ENCODE data around the gene FAM124B.

The FAM124B gene

DNA sequence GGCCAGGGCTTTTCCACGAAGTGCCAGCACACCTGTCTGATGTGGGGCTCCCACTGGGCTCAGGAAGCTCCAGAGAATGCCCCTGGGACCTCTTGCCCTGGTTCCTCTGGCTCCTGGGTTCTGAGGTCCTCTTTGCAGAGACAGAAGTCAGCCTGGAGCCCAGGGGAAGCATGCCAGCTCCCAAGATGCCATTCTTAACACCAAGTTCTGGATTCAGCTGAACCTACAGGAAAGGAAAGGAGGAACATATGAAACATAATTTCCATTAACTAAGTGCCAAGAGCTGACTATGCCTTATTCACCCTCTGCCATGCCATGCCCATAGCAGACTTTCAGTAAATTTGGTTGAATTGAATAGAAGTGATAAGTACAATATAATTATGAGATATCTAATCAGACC is 21.9 kb downstream of the FAM124B start:
- no peak for DNase-seq

DNA sequence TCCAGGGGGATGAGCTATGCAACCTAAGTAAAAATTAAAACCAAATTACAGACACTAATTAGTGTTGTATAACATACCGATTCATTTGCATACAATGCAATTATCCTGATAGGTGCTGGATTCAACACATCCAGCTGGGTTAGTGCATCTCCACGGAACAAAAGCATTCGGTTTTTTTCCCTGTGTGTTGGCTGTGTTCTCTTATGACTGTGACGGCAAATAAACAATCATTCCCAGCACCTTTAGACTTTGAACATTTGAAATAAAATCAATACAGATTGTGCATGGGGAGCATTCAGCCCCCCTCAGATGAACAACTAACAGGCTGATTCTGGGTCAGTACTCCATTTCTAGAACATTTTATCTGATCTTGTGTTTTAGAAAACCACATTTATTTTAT is 22.7 kb downstream of the FAM124B start:
- no peak for DNase-seq

DNA sequence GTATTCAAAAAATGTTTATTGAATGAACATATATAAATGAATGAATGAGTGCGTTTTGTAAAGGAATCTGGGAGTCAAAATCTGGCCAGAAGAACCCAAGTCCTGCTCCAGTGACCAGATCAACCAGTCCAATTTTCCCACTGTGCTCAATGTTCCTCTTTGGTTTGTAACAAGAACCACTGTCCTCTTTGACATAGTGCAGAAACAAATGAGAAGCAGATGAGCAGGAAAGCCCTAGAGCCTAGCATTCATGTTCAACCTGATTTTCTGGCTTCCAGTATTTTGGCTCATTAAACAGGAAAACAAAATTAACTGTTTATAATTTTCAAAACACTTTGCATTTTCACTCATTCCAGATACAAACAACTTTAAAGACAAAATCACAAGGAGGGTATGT is 23.2 kb downstream of the FAM124B start:
- no peak for DNase-seq

DNA sequence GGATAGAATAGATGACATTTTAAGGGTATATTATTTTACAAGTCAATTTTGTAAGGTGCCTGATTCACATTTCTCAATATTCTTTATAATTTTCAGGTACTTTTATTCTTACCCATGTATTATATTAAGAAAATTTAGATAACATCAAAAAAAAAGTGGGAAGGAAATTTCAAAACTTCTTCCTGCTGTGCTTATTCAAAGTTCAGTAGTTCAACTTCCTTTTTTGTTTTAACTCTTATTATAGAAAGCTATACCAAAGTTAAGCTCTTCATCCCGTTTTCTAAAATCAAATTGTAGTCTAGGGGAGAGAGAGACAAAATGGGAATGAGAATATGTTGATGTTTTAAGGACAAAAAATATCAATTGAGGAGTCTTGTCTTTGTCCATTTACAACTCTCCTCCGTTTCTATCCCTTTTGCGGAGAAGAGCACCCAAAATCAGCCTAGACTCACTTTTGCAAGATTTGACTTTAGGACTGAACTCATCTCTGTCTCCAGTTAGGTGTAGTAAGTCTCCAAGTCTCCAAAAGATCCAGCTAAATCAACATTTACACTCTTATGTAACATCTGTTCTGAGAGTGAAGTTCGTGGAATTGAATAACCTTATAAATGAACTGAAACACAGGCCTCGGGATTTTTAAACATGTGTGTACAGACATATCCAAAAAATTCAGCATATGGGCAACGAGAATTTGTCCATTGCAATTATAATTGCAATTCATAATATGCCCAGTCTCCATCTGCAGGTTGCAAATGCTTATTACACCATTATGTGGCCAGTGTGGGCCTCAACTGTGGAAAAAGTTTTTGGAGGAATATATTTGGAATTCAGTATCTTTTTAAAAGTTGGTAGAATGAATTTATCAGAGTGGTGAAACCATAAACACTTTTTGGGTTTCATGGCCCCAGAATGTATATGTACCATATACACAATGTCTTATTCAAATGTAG is 23.9 kb downstream of the FAM124B start:
- no peak for DNase-seq

DNA sequence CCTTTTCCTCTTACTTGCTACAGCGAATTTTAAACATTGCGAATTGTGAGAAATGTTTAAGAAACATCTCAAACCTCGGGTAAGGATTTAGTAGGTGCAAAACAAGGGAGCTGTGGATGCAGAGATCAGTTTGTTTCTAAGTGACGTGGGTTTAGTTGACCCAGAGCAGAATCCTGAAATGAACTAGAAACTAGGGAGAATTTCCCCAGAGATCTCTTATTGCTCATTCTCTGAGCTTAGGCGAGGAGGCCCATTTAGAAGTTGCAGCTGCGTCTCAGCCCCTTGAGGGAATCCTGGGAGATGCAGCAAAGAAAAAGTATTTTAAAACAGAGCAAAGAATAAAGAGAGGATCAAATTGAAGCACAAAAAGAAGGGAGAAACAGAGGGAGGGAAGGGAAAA is 29.3 kb downstream of the FAM124B start:
- DNase-seq, result no peak

DNA sequence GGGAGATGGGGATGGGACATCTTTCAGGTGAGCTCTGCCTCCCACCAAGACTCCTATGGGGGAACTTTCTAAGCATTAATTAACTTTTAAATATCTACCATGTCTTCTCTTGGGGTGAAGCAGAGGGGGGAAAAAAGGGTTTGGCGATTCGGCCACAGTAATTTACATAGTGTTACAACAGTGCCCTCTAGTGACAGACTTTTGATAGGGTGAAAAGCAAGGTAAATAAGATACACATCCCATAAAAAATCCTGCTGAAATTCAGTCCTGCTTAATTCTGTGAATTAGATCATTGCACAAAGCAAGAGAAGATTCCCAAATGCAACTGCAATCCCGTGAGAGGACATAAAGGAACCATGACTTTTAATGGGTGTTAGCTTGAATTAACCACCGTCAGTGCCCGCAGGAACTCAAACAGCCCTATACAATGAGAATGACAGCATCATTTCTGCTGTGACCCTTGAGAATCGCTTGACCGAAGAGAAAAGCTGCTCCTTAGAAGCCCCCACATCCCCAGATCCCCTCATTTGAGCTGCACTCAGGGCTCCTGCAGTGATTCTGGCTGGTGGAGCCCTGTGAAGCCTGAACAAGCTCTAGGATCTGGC is 32.8 kb downstream of the FAM124B start:
- DNase-seq, result no peak

DNA sequence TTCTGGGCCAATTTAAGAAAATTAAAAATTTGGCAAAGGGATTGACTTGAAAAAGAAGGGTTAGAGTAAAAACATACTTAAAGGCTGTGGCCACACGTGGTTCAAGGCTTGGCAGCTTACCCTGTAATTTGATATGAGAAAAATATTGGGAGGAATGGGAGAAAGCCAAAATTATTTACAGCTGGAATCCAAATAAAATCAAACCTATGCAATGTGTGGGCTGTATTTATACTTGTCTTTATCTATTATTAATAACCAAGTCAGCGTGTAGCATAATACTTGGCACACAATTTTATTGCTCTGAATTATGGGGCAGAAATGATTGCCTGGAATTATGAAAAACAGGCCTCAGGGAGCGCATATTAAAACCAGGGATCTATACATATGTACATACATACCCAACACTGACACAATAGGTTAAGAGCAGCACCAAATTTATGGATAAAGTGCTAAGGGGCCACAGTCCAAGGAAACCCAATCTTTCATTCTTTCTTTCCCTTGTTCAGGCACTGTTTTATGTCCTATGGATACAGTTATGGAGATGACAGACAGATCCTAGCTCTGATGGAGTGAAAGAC is 35.6 kb downstream of the FAM124B start:
- DNase-seq, result no peak

DNA sequence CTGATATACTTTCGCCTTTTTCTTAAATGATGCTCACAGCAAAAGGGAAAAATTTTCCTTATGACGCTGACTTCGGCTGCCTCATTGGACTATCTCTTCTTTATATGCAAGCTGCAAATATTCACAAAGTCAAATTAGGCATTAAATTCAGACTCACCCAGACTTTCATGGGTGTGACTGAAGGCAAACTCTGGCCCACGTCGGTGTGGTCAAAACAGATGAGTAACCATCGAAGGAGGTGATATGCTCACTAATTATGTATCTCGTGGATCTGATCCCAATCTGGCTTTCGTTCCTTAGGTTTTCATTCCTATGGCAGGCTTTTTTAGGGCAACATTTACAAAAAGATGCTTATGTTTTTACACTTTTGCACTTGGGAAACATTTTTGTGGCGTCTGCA is 36.6 kb downstream of the FAM124B start:
- no peak for DNase-seq

DNA sequence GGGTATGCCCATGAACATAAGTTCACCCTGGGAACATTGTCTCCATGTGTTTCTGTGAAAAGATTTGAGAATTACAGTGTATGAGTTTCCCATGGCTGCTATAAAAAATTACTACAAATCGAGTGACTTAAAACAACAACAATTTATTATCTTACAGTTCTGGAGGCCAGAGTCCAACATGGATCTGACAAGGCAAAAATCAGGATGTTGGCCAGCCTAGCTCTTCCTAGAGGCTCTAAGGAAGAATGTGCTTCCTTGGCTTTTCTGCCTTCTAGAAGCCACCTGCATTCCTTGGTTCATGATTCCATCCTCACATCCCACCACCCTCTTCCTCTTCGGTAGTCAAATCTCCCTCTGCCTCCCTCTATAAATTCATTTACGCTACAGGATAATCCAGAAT is 38.6 kb downstream of the FAM124B start:
- no peak for DNase-seq

DNA sequence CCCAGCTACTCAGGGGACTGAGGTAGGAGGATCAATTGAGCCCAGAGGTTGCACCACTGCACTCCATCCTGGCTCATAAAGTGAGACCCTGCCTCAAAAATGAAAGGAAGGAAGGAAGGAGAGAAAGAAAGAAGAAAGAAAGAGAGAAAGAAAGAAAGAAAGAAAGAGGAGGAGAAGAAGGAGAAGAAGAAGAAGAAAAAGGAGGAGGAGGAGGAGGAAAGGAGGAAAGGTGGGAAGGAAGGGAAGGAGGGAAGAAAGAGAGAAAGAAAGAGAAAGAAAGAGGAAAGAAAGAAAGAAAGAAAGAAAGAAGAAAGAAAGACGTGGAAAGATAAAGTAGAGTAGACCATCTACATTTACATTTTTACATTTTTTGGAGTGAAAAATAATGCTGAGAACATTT is 39.8 kb downstream of the FAM124B start:
- DNase-seq, result no peak

DNA sequence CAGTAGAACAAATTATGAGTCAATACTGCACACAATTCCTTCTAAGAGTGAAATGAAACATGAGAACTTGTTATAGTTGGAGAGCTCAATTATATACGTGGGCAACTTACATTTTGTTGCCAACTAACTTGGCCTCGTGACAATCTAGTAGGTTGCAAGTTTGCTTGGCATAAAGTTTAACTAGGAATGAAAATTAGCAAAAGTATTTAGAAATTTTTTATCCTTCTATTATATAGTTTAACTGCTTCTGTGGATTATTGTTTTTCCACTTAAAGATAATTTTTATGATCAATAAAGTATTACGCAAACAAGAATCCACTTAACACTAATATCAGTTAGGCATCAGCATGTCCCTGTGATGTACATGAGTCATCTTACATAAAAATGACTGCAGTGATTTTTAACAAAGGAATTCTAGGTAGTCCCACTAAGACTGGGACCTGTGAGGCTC is 41.1 kb downstream of the FAM124B start:
- DNase-seq, result no peak

DNA sequence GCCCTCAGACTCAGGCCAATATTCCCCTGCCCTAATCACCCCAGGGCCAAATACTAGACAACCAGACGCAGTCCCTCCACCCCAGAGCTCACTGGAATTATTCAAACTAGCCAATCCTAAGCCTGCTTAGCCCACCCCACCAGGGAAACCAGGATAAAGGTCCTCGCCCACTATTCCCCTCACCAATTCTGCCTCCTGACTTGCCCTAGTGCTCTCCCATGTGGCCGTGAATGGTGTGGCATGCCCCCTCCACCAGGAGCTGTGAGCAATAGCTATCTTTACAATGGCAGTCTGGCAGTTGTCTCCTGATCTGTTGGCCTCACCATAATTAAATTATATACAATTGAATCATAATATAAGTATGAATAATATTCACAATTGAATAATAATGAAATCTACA is 42.3 kb downstream of the FAM124B start:
- DNase-seq, result no peak

DNA sequence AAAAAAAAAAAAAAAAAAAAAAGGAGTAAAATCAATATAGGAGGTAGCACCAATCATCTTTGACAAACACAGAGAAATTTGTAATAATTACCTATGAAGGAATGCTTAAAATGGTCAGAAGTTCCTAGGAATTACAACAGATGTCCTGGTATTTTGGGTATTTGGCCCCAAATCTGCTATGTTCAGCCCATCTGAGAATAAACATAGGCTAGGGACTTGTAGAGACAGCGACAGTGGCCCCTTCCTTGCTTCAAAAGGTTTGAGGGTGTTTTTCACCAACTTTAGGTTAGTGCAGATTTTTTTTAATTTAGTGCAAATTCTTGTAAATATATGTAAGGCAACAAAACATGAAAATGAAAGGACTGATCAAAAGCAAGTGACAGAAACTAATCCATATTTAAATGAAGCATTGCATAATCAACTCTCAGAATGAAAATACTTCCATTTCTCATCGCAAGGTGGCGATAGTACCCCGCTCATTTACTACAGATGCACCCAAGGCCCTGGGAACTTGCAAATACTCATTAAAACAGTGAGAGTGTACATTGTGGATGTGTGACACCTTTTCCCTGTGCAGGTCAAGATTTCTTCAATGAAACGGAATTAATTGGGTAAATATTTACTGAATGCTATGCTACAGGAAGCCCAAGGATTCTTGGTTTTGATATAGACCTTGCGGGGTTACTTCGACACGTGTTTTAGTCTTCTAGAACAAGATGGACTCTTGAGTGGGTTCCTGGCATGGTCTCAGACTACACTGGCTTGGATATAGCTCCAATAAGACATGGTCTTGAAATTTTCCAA is 44.6 kb downstream of the FAM124B start:
- no peak for DNase-seq

DNA sequence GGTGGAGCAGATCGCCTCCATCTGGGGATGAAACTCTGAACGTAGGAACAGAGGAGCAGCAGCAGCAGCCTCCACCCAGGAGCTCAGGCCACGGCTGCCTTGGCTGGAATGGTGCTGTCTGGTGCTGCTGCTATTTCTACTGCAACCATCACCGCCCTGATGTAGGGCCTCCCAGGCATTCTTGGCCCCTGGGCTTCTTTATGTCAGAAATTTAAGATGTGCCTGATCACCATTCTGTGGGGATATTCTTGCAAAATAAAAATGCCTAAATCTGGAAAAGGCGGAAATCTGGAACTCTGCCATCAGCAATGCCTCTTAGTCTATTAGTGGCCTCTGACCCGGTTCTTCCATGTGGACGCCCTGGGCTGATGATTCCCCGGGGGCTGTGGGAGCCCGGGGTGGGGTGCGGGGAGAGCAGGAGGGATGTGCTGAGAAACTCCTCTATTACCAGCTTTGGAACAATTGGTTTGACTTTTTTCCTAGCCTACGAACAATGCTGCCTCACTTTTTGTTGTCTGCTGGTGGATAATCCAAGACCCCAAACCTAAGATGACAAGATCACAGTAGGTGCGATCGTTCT is 47.2 kb downstream of the FAM124B start:
- no peak for DNase-seq

DNA sequence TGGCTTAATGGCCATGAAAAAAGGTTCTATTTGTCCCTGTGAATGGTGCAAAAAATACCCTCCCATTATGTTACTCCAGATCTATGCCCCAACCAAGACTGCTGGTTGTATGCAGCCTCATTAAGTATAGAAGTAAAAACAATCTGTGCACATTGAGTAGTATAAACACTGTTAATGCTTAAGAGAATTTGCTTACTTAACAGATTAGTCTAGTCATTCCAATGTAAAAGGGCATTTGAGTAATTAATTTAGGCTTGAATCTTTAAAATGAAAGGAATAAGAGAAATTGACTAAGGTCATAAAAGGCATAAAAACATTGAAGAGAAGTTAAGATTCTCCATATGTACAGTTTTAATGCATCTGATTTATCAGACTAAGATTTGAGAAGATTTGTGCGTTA is 51.2 kb downstream of the FAM124B start:
- DNase-seq, result no peak

DNA sequence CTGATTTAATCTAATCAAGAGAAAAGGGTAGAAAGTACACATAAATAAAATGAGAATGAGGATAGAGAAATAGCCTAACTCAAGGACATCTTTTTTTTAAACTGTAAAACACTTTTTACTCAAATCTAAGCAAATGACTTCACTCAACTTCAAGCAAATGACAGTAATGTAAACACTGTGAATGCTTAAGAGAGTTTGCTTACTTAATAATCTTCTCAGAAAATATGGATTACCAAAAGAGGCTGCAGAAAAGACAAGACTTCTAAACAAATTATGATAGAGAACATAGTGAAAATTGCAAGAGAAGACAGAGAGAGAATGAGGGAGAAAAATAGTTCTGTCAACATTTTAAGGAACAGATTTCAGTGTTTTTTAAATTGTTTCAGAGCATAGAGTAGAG is 52.5 kb downstream of the FAM124B start:
- no peak for DNase-seq

DNA sequence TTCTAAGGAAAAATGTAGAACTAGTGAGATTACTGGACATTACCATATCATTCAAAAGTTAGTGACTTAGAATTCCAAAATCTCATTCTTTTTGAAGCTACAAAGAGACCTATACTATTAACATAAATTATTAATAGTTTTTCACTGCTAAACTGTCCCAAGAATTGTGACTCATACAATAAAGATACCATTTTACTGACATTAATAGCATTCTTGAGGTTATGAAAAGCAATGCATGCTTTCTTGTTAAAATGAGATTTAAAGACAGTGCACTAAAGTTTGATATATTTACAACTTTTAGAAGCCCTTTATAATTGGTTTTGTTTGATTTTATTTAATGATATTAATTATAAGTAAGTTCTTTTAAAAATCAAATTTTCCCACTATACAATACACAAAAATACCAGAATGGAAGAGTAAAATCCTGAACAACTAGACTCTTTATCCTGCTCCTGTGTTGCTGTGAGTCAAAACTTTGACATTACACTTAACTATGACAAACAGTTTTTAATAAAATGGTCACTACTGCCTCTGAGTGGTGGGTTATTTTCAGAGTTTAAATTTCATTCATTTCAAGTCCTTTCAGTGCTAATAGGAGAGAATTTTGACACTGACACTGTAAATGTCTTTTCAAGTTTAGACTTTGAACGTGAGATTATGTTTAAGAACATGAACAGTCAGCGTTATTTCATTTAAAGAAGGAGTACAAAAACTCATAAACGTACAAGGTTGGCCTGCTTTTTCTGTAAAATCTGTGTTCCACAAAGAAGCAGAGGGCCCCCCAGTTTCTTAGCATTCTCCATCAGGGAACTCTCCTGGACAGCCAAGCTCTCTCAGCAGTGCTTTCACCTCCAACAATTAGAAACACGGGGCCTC is 54.5 kb downstream of the FAM124B start:
- no peak for DNase-seq

DNA sequence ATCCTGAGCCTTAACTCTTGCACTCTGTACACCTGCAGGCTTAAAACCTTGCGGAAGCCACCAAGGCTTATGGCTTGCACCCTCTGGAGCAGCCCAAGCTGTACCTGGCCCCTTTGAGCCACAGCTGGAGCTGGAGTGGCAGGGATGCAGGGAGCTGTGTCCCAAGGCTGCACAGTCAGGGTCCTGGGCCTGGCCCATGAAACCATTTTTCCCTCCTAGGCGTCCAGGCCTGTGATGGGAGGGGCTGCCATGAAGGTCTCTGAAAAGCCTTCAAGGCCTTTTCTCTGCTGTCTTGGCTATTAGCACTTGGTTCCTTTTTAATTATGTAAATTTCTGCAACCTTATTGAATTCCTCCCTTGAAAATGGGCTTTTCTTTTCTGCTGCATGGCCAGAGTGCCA is 56.4 kb downstream of the FAM124B start:
- no peak for DNase-seq

DNA sequence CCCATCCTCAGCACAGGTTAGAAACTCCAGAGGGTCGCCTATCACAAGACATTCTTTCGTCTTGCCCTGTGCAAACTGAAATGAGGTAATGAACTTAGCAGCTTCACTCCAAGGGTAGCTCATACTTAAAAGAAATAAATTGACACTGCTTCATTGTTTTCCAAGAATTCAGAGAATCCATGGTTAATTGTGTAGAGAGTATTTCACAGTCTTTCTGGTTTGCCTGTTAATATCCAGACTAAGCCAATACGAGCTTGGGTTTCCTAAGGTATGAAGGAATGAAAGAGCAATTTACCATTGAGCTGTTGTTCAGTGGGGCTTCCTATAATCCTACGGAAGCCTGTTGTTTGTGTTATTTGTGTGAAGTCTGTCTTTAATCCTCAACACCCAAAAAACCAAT is 58.7 kb downstream of the FAM124B start:
- DNase-seq, result no peak

DNA sequence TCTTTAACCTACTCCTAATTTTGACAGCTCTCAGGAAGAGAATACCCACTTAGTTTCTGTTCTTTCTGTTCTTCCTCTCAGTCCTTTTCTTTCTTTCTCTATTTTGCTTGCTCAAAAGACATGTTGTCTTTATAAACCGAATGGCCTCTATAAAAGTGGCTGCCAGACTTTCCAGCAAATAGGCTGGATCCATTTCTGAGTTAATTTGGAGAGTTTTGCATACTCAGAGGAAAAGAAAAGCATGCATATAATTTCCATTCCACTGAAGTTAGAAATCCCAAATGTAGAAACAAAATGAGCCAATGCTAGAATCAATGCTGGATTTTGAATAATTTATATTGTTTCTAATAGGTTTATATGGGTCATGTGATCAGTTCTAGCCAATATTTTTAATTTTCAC is 65.9 kb downstream of the FAM124B start:
- no peak for DNase-seq

DNA sequence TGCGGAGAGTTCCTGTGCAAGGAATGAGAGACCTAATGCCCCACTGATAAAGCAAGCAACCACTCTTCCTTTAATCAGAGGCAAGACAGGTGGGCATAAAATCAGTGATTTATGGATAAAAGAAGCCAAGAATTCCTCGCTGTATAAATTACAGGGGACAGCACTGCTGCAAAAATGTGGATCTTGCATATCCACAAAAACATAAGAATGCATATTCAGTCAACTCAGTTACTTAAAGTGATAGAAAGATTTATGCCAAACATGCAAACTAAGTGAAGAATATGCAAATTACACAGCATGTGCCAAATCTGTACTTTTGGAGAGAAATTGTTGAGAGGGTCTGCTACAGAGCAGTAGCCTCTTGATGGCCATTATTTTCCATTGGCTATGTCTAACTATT is 67.2 kb downstream of the FAM124B start:
- no peak for DNase-seq

Data from GOT3 (cell line).